Esophagus squamous epithelium (tissue), 5 donors: ENCODE results near the gene OTUD5. TPM values are rescaled to one million over a fixed set of nuclear protein-coding genes. Genes with fewer than 3 reads are reported as not detected.

Experiments used
- DNase-seq: peaks from one replicate; lab custom pipeline; 2025; lab: John Stamatoyannopoulos, UW
- H3K27ac ChIP-seq, 4 donors: fragments of 200-600 bp; sonication (generic); one replicate each; pipeline ENCODE4 v1.5.1; 2016 to 2019; ENCODE audit warnings: mild to moderate bottlenecking in 1 of 4
- H3K27me3 ChIP-seq, 4 donors: fragments of 200-600 bp; sonication (generic); 1 replicate in 3 of 4; 2 replicates in 1 of 4; pipeline versions ENCODE4 v1.5.1 to v1.6.0; 2017 to 2021; ENCODE audit warnings: antibody characterized with exemption in 1 of 4
- H3K36me3 ChIP-seq, 3 donors: fragments of 200-600 bp; sonication (generic); one replicate each; pipeline ENCODE4 v1.5.1; 2016 to 2019
- H3K4me1 ChIP-seq, 3 donors: fragments of 200-600 bp; sonication (generic); one replicate each; pipeline ENCODE4 v1.5.1; 2017 to 2019
- H3K4me3 ChIP-seq, 4 donors: fragments of 200-600 bp; sonication (generic); 1 replicate in 3 of 4; 2 replicates in 1 of 4; pipeline ENCODE4 v1.5.1; 2016 to 2019; ENCODE audit warnings: mild to moderate bottlenecking in 2 of 4, moderate library complexity in 1 of 4
- H3K9me3 ChIP-seq, 3 donors: fragments of 200-600 bp; sonication (generic); one replicate each; pipeline ENCODE4 v1.5.1; 2016 to 2019
- CTCF ChIP-seq, 6 experiments: fragments of 450-650 bp in 4 of 6; fragments of 200-600 bp in 2 of 6; sonication (generic) in 2 of 6; IDR thresholded peaks; one replicate each; pipeline ENCODE4 v1.5.1; 2016 to 2019; ENCODE audit warnings: antibody characterized with exemption in 6 of 6, mild to moderate bottlenecking in 4 of 6, moderate library complexity in 4 of 6
- POLR2A ChIP-seq, 4 donors: fragments of 450-650 bp; IDR thresholded peaks; one replicate each; pipeline ENCODE4 v1.6.1; 2017; ENCODE audit warnings: antibody characterized with exemption in 4 of 4, mild to moderate bottlenecking in 4 of 4, moderate library complexity in 3 of 4
- WGBS, 2 donors: methylation state at CpG; one replicate each; pipeline ENCODE4 v1.1.5; 2018; 5-methylcytosine and 5-hydroxymethylcytosine counted together
- intact Hi-C: fragments of 100-400 bp; cut with DNase I; formaldehyde crosslinking; loops from one replicate; pipeline ENCODE4 v1.15.0; 2022
- total RNA-seq, 4 donors: library from RNA; depleted of rRNA; stranded (reverse); fragments of >200 nt; gene quantifications; one replicate each; pipeline ENCODE4 v1.1.0, GENCODE V29; 2016
- donor health status: DM: yes; HTN: yes; CAD: no.

The OTUD5 gene
- total RNA-seq, 4 donors from 2014 or later, result 15.7 to 28.4 (median 24.3) TPM

GRCh38 chrX:48936429-48937053 lies 20.9 kb downstream of the OTUD5 start:
- Histone ChIP-seq H3K36me3 (peaks cover 0 to 82% (median 7%) of the 10 kb centered on the region in 3 donors), H3K27ac (peak overlapping the region in 2 of 4 donors; percentile 36 to 72), H3K4me1 (peaks cover 0 to 36% (median 4%) of the 10 kb centered on the region in 3 donors), H3K4me3 (no peak overlapping the region), H3K9me3 (no peaks in the 10 kb centered on the region), H3K27me3 (no peaks in the 10 kb centered on the region)
- WGBS, 2 donors, result 100% methylated on average over 2 to 6 of the region's 8 CpGs
- intact Hi-C loops, result no loop called here
- TF ChIP-seq POLR2A (IDR thresholded peaks at IDR 0.05) (no peak), CTCF (IDR thresholded peaks at IDR 0.05) (no peak)
- no peak for DNase-seq

DNA sequence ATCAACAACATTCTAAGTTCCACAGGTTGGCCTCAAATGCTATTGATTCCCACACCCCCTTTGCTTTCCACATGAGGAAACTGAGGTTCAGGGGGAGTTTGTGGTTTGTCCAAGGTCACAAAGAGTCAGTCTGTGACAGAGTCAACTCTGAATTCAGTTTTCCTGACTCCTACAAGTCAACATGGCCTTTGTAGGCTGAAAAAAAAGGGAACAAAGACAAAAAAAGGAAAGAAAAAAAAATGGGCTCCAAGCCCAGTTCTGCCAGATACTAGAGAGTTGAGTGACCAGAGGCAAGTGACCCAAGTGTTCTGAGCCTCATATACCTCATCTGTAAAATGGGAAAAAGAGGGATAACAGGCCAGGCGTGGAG lies 22.1 kb downstream of the OTUD5 start:
- 78% methylated on average over 1 of the region's 1 CpG; no CpG with 5 or more reads in 1 of the 2 donors for WGBS, 2 donors
- H3K27ac ChIP-seq, result no peak overlapping the region
- intact Hi-C loops, result no loop called here

DNA sequence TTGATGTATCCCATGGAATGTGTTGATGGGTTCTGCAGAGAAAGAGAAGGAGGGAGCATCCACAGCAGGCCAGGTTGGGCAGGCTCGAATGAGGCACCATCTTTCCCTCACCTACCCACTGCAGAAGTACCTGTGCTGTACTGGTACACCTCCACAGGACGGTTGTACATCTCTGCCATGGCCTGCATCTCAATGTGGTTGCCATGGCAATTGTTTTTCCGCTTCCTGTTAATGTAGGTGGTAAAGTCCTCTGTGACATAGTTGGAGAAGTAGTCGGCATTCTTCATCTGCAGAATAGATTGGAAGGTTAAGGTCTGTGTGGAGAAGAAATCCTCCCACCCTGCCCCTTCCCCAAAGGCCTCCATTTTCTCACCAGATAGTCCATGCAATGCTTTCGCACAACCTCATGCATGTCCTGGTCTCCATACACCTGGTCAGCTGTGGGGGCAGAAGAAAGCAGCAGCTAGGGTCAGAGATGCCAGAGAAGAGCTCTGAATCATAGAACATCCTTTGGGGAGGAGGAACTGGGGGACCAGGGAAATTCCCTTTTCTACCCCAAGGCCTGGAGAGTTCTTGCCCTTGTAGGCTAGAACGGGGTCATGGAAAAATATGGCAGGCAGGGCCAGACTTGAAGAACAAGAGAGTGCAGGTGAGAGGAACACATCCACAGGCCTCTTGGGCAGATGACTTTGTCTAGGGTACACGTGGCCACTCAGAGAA lies 22.7 kb downstream of the OTUD5 start:
- peaks cover 0 to 25% (median 4%) of the 10 kb centered on the region in 3 donors for H3K4me1 ChIP-seq
- DNase-seq, result no peak
- TF ChIP-seq POLR2A (IDR thresholded peaks at IDR 0.05) (no peak), CTCF (IDR thresholded peaks at IDR 0.05) (no peak)
- H3K36me3 ChIP-seq, result peaks cover 0 to 87% (median 10%) of the 10 kb centered on the region in 3 donors
- intact Hi-C loops, result no loop called here
- H3K27ac ChIP-seq, result no peak overlapping the region
- H3K9me3 ChIP-seq, result no peaks in the 10 kb centered on the region
- no peak overlapping the region for H3K4me3 ChIP-seq
- H3K27me3 ChIP-seq, result no peaks in the 10 kb centered on the region
- 33 to 73% methylated on average over 1 to 6 of the region's 7 CpGs for whole genome bisulfite sequencing, 2 donors

More for the DNA sequence above, 22.1 kb downstream of the OTUD5 start:
- no peak overlapping the region for H3K4me3 ChIP-seq
- TF ChIP-seq POLR2A (IDR thresholded peaks at IDR 0.05) (no peak), CTCF (IDR thresholded peaks at IDR 0.05) (no peak)
- DNase-seq, result no peak
- peaks cover 0 to 87% (median 10%) of the 10 kb centered on the region in 3 donors for H3K36me3 ChIP-seq
- no peaks in the 10 kb centered on the region for H3K9me3 ChIP-seq
- H3K27me3 ChIP-seq, result no peaks in the 10 kb centered on the region
- H3K4me1 ChIP-seq, result peaks cover 0 to 30% (median 4%) of the 10 kb centered on the region in 3 donors

DNA sequence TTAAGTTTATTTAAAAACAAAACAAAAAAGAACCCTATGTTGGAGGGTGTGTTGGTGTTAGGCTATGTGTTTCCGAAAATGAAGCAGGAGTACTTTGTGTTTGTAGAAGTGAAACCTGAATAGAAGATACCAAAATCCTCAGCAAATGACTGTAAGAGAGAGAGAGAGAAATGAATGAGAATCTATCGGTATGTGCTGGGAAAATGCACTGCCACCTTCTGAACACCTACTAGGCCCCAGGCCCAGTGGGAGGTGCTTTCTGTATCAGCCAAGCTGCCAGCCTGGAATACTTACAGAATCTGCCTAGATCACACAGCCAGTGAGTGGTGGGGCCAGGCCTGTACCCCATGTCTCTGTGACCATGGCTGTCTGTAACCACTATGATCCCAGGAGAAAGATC lies 23.6 kb downstream of the OTUD5 start:
- Histone ChIP-seq H3K9me3 (no peaks in the 10 kb centered on the region), H3K27ac (no peak overlapping the region), H3K4me3 (no peak overlapping the region), H3K36me3 (peaks cover 4 to 85% (median 10%) of the 10 kb centered on the region in 3 donors), H3K27me3 (no peaks in the 10 kb centered on the region), H3K4me1 (peaks cover 0 to 17% (median 4%) of the 10 kb centered on the region in 3 donors)
- WGBS, 2 donors, result 80 to 88% methylated on average over 1 to 2 of the region's 2 CpGs
- no peak for DNase-seq
- intact Hi-C loops, result no loop called here
- no peak for TF ChIP-seq CTCF (IDR thresholded peaks at IDR 0.05)
- TF ChIP-seq POLR2A (IDR thresholded peaks at IDR 0.05), result no peak

GRCh38 chrX:48927736-48928382 lies 29.5 kb downstream of the OTUD5 start:
- no peak for DNase-seq
- intact Hi-C loops, result no loop called here
- H3K27ac ChIP-seq, result no peak overlapping the region
- 63 to 81% methylated on average over 2 of the region's 2 CpGs for WGBS, 2 donors
- peaks cover 4 to 98% (median 5%) of the 10 kb centered on the region in 3 donors for H3K36me3 ChIP-seq
- H3K27me3 ChIP-seq, result no peaks in the 10 kb centered on the region
- TF ChIP-seq POLR2A (IDR thresholded peaks at IDR 0.05) (no peak), CTCF (IDR thresholded peaks at IDR 0.05) (no peak)
- no peaks in the 10 kb centered on the region for H3K9me3 ChIP-seq
- H3K4me1 ChIP-seq, result no peaks in the 10 kb centered on the region
- no peak overlapping the region for H3K4me3 ChIP-seq
